Activated CD4-positive, alpha-beta memory T cell treated with anti-CD3 and anti-CD28 coated beads for 36 hours (primary cell): ENCODE data around the gene DNAJB14. TPM values are rescaled to one million over a fixed set of nuclear protein-coding genes. Genes with fewer than 3 reads are reported as not detected.

Source experiments
- CTCF ChIA-PET: fragments of 350-600 bp; sonication (Branson Sonifier 250); formaldehyde crosslinking; loops from one replicate; lab custom pipeline; 2021; ENCODE audit warnings: antibody characterized with exemption, inconsistent platforms; lab: Charles Lee
- POLR2A ChIA-PET: fragments of 350-600 bp; sonication (Branson Sonifier 250); formaldehyde crosslinking; loops from one replicate; lab custom pipeline; 2021; ENCODE audit warnings: antibody characterized with exemption; lab: Charles Lee
- DNase-seq: peaks from one replicate; pipeline ENCODE4 v3.0.0-alpha.2; 2020
- H3K27ac Mint-ChIP-seq: one replicate; pipeline ENCODE4 v1.8.0; 2021; ENCODE audit warnings: mixed read lengths
- H3K27me3 Mint-ChIP-seq: one replicate; pipeline ENCODE4 v1.8.0; 2021; ENCODE audit warnings: mixed read lengths
- H3K36me3 Mint-ChIP-seq: one replicate; pipeline ENCODE4 v1.8.0; 2021; ENCODE audit warnings: mixed read lengths
- H3K4me1 Mint-ChIP-seq: one replicate; pipeline ENCODE4 v1.8.0; 2021; ENCODE audit warnings: low read depth, mixed read lengths
- H3K4me3 Mint-ChIP-seq: one replicate; pipeline ENCODE4 v1.8.0; 2021; ENCODE audit warnings: mild to moderate bottlenecking, mixed read lengths
- H3K9me3 Mint-ChIP-seq: one replicate; pipeline ENCODE4 v1.8.0; 2021; ENCODE audit warnings: mixed read lengths
- intact Hi-C: fragments of 100-400 bp; cut with micrococcal nuclease; formaldehyde crosslinking; loops from one replicate; pipeline ENCODE4 v1.15.1; 2023
- total RNA-seq, 2 experiments: library from RNA; stranded (reverse); gene quantifications; one replicate each; pipeline ENCODE4 v1.2.3, GENCODE V29; 2021

The DNAJB14 gene
- total RNA-seq, 2 experiments from 2014 or later = 39.8 to 40.4 TPM

- Mint-ChIP-seq H3K9me3 (no peaks in the 10 kb centered on the region), H3K27ac (peak overlapping the region; percentile 95), H3K4me1 (peaks cover 74% of the 10 kb centered on the region), H3K4me3 (peak overlapping the region; percentile 59), H3K27me3 (no peaks in the 10 kb centered on the region), H3K36me3 (peaks cover 13% of the 10 kb centered on the region)
- CTCF ChIA-PET = interaction anchor here (0.8 to 4.2 kb wide), 6 partner anchors 10 to 56 kb away, joined by 4 to 20 read pairs (median 4); no protein-coding TSS in a partner anchor
- intact Hi-C loops = loop anchor here (1.0 to 10.0 kb wide), 7 partner anchors 9 to 1363 kb away; partner anchors contain the start of genes DAPP1 and LAMTOR3
- peak; percentile 47 for DNase-seq
- POLR2A ChIA-PET = interaction anchor here (0.9 to 3.7 kb wide), 7 partner anchors 9 to 340 kb away, joined by 3 to 29 read pairs (median 5); partner anchors contain the start of genes DAPP1 and DNAJB14
Observed at GRCh38 chr4:99847362-99847976, 98.9 kb downstream of the DNAJB14 start.

GRCh38 chr4:99846891-99847290 is 99.5 kb downstream of the DNAJB14 start:
- Mint-ChIP-seq H3K4me1 (peaks cover 69% of the 10 kb centered on the region), H3K4me3 (peak overlapping the region; percentile 59), H3K36me3 (peaks cover 17% of the 10 kb centered on the region), H3K9me3 (no peaks in the 10 kb centered on the region), H3K27ac (peak overlapping the region; percentile 95), H3K27me3 (no peaks in the 10 kb centered on the region)
- ChIA-PET POLR2A (interaction anchor here (0.5 to 3.7 kb wide), 7 partner anchors 10 to 100 kb away, joined by 3 to 29 read pairs (median 7); partner anchors contain the start of genes DAPP1 and DNAJB14), CTCF (interaction anchor here (1.0 to 4.2 kb wide), 6 partner anchors 10 to 38 kb away, joined by 3 to 20 read pairs (median 6); no protein-coding TSS in a partner anchor)
- no peak for DNase-seq
- intact Hi-C loops = loop anchor here (1.0 to 10.0 kb wide), 7 partner anchors 9 to 1362 kb away; partner anchors contain the start of genes DAPP1 and LAMTOR3

Other genes with a start within 250 kb of the DNAJB14 start
- gene DAPP1, start 129.8 kb downstream of the DNAJB14 start, total RNA-seq = 10 to 100 TPM; 23.6 TPM
- 10 to 100 TPM; 21.8 to 26.1 TPM for gene LAMTOR3, start 52.2 kb downstream of the DNAJB14 start, total RNA-seq
- 100 to 1,000 TPM; 709 to 731 TPM for gene H2AZ1, start 3.7 kb upstream of the DNAJB14 start, total RNA-seq
- under 1 TPM; 0.24 to 0.34 TPM for gene DDIT4L, start 243.8 kb upstream of the DNAJB14 start, total RNA-seq